Vagina (tissue), 2 donors: ENCODE data around the gene RAPGEFL1.

Experiments used
- CTCF ChIP-seq, 3 experiments: fragments of 450-650 bp in 2 of 3; fragments of 200-600 bp in 1 of 3; sonication (generic) in 1 of 3; IDR thresholded peaks; one replicate each; pipeline ENCODE4 v1.5.1; 2017 to 2019; ENCODE audit warnings: antibody characterized with exemption in 3 of 3, mild to moderate bottlenecking in 2 of 3, moderate library complexity in 2 of 3
- POLR2A ChIP-seq, 2 donors: fragments of 450-650 bp; IDR thresholded peaks; one replicate each; pipeline ENCODE4 v1.6.1; 2017; ENCODE audit warnings: antibody characterized with exemption in 2 of 2, mild to moderate bottlenecking in 2 of 2, moderate library complexity in 2 of 2

- TF ChIP-seq CTCF (IDR thresholded peaks at IDR 0.05) (no peak), POLR2A (IDR thresholded peaks at IDR 0.05) (no peak)
Measured at GRCh38 chr17:40180694-40181093, 3.4 kb downstream of the RAPGEFL1 start.
